Loucy (cell line): Measurements from ENCODE around the gene NMBR.
"Not testable (repeated sequence)": the region's sequence is repeated elsewhere in the genome, so short reads cannot be mapped to it uniquely, and the experiment has no call there.

Source experiments
- H2AFZ ChIP-seq: fragments of 200-600 bp; sonication (generic); 2 replicates; pipeline ENCODE4 v1.6.0; 2016; ENCODE audit warnings: antibody characterized with exemption, mild to moderate bottlenecking, low read length, moderate library complexity
- H3F3A ChIP-seq: fragments of 200-600 bp; 2 replicates; pipeline ENCODE4 v1.6.0; 2016; ENCODE audit warnings: antibody characterized with exemption, low read depth, mild to moderate bottlenecking
- H3K27me3 ChIP-seq: fragments of 200-600 bp; sonication (generic); 2 replicates; pipeline ENCODE4 v1.6.1; 2014; ENCODE audit warnings: low read length, mild to moderate bottlenecking; ENCODE audit not compliant: insufficient read depth, poor library complexity, severe bottlenecking
- H3K36me3 ChIP-seq: fragments of 200-600 bp; sonication (generic); 2 replicates; pipeline ENCODE4 v1.6.1; 2016; ENCODE audit warnings: low read length; ENCODE audit not compliant: insufficient read depth
- H3K4me1 ChIP-seq: fragments of 200-600 bp; sonication (generic); 2 replicates; pipeline ENCODE4 v1.5.1; 2014; ENCODE audit warnings: low read length, mild to moderate bottlenecking; ENCODE audit not compliant: insufficient read depth, poor library complexity, severe bottlenecking
- H3K4me2 ChIP-seq: fragments of 200-600 bp; sonication (generic); 2 replicates; pipeline ENCODE4 v1.6.0; 2014; ENCODE audit warnings: antibody characterized with exemption, low read length, low read depth, mild to moderate bottlenecking; ENCODE audit not compliant: poor library complexity, severe bottlenecking
- H3K4me3 ChIP-seq: fragments of 200-600 bp; sonication (generic); 2 replicates; pipeline ENCODE4 v1.5.1; 2014; ENCODE audit warnings: low read length, mild to moderate bottlenecking, mixed read lengths; ENCODE audit not compliant: poor library complexity, severe bottlenecking
- H3K79me2 ChIP-seq: fragments of 200-600 bp; sonication (generic); 2 replicates; pipeline ENCODE4 v1.6.1; 2014; ENCODE audit warnings: low read length; ENCODE audit not compliant: insufficient read depth
- H3K9ac ChIP-seq: fragments of 200-600 bp; sonication (generic); 2 replicates; pipeline ENCODE4 v1.6.0; 2014; ENCODE audit warnings: mild to moderate bottlenecking, low read depth, low read length, moderate library complexity; ENCODE audit not compliant: poor library complexity, severe bottlenecking
- H3K9me2 ChIP-seq: fragments of 200-600 bp; sonication (generic); replicated peaks from 2 replicates; pipeline ENCODE4 v1.6.1; 2016; ENCODE audit warnings: low read depth, low read length, mixed read lengths
- H3K9me3 ChIP-seq: fragments of 200-600 bp; sonication (generic); 2 replicates; pipeline ENCODE4 v1.6.1; 2014; ENCODE audit warnings: mild to moderate bottlenecking, antibody characterized with exemption, low read length, low read depth; ENCODE audit not compliant: insufficient read depth
- H4K20me1 ChIP-seq: fragments of 200-600 bp; sonication (generic); 2 replicates; pipeline ENCODE4 v1.6.0; 2014; ENCODE audit warnings: antibody characterized with exemption, low read length, mild to moderate bottlenecking; ENCODE audit not compliant: insufficient read depth, poor library complexity, severe bottlenecking
- CTCF ChIP-seq: fragments of 200-600 bp; sonication (generic); conservative IDR thresholded peaks from 2 replicates; pipeline ENCODE4 v1.5.1; 2014; ENCODE audit warnings: mild to moderate bottlenecking, antibody characterized with exemption, low read length
- EZH2phosphoT487 ChIP-seq: fragments of 200-600 bp; IDR thresholded peaks from 2 replicates; pipeline ENCODE4 v1.6.1; 2018; ENCODE audit warnings: antibody characterized with exemption, mild to moderate bottlenecking, moderate library complexity, borderline replicate concordance

Gene NMBR

GRCh38 chr6:142155091-142155490 lies 8.2 kb upstream of the NMBR start:
- H4K20me1 ChIP-seq: peaks cover 64% of the 10 kb centered on the region
- TF ChIP-seq CTCF: no peak
- no peak for TF ChIP-seq EZH2phosphoT487
- H2AFZ ChIP-seq: no peak overlapping the region
- no peaks in the 10 kb centered on the region for H3K9me3 ChIP-seq
- H3K4me3 ChIP-seq: peak overlapping the region; percentile 53
- H3F3A ChIP-seq: no peaks in the 10 kb centered on the region
- no peaks in the 10 kb centered on the region for H3K36me3 ChIP-seq
- H3K4me1 ChIP-seq: peaks cover 46% of the 10 kb centered on the region
- no peak overlapping the region for H3K9ac ChIP-seq
- no peaks in the 10 kb centered on the region for H3K9me2 ChIP-seq
- H3K27me3 ChIP-seq: no peaks in the 10 kb centered on the region
- peak overlapping the region; percentile 57 for H3K4me2 ChIP-seq
- H3K79me2 ChIP-seq: peaks cover 92% of the 10 kb centered on the region

DNA sequence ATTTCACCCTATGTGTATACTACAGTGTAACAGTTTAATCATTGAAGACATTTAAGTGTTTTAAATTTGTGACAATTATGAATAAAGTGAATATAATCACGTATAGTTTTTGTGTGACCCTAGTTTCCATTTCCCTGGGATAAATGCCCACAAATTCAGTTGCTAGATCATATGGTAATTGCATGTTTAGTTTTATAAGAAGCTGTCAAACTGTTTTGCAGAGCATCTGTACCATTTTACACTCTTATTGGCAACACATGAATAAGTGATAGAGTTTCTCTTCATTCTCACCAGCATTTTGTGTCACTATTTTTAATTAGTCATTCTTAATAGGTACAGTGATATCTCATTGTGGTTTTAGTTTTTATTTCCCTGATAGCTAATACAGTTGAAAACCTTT lies 7.4 kb upstream of the NMBR start:
- Histone ChIP-seq H3K79me2 (peaks cover 94% of the 10 kb centered on the region), H3K9me3 (no peaks in the 10 kb centered on the region), H2AFZ (no peak overlapping the region), H3K27me3 (no peaks in the 10 kb centered on the region), H3K9ac (no peak overlapping the region), H3K4me3 (peak overlapping the region; percentile 53), H4K20me1 (peaks cover 70% of the 10 kb centered on the region), H3F3A (no peaks in the 10 kb centered on the region), H3K36me3 (no peaks in the 10 kb centered on the region), H3K4me1 (peaks cover 48% of the 10 kb centered on the region), H3K9me2 (no peaks in the 10 kb centered on the region), H3K4me2 (peak overlapping the region; percentile 57)
- TF ChIP-seq EZH2phosphoT487 (no peak), CTCF (no peak)

DNA sequence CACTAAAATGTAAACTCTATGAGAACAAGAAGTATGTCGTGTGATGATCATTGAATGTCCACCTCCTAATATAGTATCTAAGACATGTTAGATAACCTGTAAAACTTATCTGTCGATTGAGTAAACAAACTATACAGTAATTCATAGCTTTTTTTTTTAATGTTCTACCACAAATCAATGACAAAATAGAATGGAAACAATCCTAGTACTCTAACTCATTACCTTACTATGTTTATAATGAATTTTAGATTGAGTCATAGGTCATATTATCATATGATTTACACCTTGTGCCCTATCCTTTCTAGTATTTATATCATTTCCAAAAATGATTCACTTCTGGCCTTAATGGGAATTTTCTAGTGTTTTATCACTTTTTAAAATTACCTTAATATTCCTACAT lies 6.3 kb upstream of the NMBR start:
- H3K79me2 ChIP-seq: peaks cover 95% of the 10 kb centered on the region
- H3F3A ChIP-seq: no peaks in the 10 kb centered on the region
- TF ChIP-seq EZH2phosphoT487: no peak
- peak overlapping the region; percentile 57 for H3K4me2 ChIP-seq
- no peaks in the 10 kb centered on the region for H3K27me3 ChIP-seq
- no peaks in the 10 kb centered on the region for H3K9me3 ChIP-seq
- peaks cover 81% of the 10 kb centered on the region for H4K20me1 ChIP-seq
- H3K4me3 ChIP-seq: peak overlapping the region; percentile 27
- no peaks in the 10 kb centered on the region for H3K36me3 ChIP-seq
- H3K4me1 ChIP-seq: peaks cover 59% of the 10 kb centered on the region
- no peak overlapping the region for H2AFZ ChIP-seq
- H3K9me2 ChIP-seq: no peaks in the 10 kb centered on the region
- H3K9ac ChIP-seq: no peak overlapping the region

DNA sequence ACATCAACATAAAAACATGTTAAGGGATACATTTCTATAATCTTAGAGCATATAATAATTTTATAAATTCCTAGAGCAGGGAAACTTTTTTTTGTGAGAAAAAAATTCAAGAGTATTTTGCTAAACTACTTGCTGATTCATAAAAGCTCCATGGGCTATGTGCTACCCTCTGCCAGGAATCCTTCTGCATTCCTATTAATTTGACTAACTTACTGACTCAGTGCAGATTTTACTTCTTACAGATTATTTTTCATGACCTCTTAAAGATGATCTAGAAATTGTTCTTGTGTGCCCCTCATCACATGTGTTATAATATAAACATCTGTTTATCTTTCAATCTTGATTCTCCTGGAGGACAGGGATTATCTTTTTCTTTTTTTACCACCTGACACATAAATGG lies 5.8 kb upstream of the NMBR start:
- H4K20me1 ChIP-seq: peaks cover 83% of the 10 kb centered on the region
- no peak overlapping the region for H3K9ac ChIP-seq
- H3F3A ChIP-seq: no peaks in the 10 kb centered on the region
- H3K9me2 ChIP-seq: no peaks in the 10 kb centered on the region
- H3K4me3 ChIP-seq: peak overlapping the region; percentile 27
- no peaks in the 10 kb centered on the region for H3K36me3 ChIP-seq
- H3K79me2 ChIP-seq: peaks cover 95% of the 10 kb centered on the region
- peak overlapping the region; percentile 57 for H3K4me2 ChIP-seq
- H3K9me3 ChIP-seq: no peaks in the 10 kb centered on the region
- TF ChIP-seq EZH2phosphoT487 (no peak), CTCF (no peak)
- peaks cover 63% of the 10 kb centered on the region for H3K4me1 ChIP-seq
- H2AFZ ChIP-seq: no peak overlapping the region
- no peaks in the 10 kb centered on the region for H3K27me3 ChIP-seq

- not testable (repeated sequence) for H4K20me1 ChIP-seq, H2AFZ ChIP-seq, H3K4me2 ChIP-seq
These were observed 5.4 kb downstream of the NMBR start for GRCh38 chr6:142141531-142141930.

More at GRCh38 chr6:142141531-142141930, 5.4 kb downstream of the NMBR start:
- H3K9ac ChIP-seq, H3K4me1 ChIP-seq, H3K4me3 ChIP-seq, H3K9me2 ChIP-seq, H3F3A ChIP-seq, H3K79me2 ChIP-seq, H3K36me3 ChIP-seq, H3K9me3 ChIP-seq: not testable (repeated sequence)
- peaks cover 29% of the 10 kb centered on the region for H3K27me3 ChIP-seq
